SKM-1 (cell line): ENCODE measurements around the gene NRG3.

ENCODE experiments used
- DNase-seq: peaks from one replicate; lab custom pipeline; 2025; ENCODE audit not compliant: unreplicated experiment; lab: John Stamatoyannopoulos, UW

NRG3 gene

DNA sequence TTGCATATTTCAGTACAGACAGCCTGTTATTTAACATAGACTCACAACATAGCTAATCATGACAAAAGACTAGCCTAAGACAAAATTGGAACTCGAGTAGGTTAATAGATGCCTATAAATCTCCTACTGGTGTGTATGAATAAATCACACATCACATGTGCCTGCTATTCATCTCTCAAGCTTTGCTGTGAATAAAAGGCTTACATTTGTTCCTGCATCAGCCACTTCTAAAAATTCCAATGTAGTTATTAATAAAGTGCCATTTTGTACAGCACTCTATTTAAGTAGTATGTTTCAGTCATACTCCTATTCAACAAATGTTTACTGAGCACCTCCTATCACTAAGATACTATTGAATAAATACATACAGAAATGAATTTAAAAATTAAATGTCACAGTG lies 486.3 kb downstream of the NRG3 start:
- no peak for DNase-seq

DNA sequence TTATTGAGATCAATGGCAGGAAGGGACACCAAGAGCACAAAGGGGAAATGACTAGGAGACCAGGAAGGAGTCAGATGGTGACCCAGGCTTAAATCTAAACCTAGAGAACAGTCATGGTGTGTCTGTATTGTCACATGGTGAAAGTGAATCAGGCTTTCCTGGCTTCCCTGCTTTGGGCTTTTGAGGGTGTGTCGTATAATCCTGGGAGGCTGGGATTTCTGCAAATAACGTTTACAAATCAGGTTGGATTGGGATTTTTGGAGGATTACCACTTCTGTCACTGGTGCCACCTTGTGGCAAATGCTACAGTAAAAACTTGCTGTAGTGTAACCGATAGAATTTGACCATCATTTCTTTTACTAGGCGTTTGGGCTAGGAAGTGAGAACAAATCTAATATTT lies 502.6 kb downstream of the NRG3 start:
- DNase-seq = no peak

DNA sequence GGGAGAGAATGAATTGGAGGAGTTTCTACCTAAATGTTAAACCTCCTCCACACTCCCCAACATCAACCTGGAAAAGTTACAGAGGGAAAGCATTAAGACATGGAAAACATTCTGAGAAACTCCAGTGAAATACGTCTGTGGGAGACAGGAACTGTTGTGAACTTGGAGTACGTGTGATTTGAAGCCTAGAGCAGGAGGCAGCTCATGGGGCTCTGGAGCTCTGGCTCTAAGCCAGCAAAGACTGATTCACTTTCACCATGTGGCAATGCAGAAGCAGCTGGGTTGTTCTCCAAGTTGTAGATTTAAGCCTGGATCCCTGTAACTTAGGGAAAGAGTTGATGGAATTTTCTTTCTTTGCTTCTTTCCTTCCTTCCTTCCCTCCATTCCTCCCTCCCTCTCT lies 503.2 kb downstream of the NRG3 start:
- no peak for DNase-seq

DNA sequence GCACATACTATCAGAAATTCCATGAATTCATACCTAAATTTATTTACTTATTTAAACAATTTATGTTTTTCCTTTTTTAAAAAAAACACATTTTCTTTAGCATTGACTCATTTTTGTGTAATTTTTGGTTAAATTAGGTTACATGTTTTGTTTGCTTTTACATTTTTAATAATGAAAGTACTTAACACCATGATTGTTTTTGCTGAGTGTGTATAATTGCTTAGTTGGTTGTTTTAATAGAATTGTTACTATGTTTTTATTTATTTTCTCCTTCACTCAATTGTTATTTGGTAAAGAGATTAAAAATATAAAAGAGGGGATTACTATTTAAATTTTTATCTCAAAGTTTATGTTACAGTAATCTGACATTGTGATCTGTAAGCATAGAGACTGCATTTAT lies 508.4 kb downstream of the NRG3 start:
- DNase-seq = no peak

DNA sequence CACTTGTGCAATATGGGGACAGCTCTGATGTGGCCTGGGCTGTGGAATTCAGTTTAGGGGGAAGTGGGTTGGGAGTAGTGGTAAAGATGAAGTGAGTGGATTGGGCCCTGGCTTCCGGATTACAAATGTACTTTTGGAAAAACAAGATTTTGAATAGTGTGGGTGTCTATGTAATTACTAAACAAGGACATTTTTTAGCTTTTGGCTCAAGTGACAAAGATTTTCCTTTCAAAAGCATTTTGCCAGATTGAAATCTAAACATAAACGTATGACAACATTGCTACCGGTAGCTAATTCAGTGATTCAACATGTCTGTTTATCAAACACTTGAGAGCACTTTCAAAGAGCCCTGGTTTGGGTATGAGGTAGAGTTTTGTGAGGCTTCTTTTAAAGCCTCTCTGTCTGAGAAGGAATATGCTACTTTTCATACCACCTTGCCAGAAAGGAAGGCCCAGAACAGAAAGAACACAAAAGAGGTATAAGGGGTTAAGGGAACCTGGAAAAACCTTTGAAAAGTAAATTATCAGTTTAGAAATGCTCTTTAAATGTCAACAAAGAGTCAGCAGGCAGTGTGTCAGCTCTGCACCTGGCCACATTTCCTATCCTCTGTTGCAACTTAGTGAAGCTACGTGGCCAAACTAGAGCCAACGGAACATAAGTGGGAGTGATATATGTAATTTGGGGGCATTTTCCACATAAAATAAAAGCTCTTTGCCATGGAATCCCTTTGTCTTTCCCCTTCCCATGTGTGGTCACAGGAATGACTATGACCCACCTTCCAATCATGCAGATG lies 516.1 kb downstream of the NRG3 start:
- DNase-seq = no peak

DNA sequence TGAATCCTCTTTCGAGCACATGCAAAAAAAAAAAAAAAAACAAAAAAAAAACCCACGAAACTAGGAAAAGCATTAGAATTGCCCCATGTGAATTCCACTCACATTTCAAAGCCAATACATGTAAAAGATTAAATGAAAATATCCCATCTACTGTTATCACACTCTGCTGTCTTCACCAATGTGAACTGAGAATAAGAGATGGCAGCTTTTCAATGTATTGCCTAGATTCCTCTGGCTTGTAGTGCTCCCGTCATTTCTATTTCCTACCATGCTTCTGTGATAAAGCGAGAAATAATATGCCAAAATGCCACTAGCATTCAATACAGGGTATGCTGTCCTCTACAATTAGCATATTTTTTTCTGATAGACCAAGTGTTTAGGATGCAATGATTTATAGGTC lies 517.0 kb downstream of the NRG3 start:
- no peak for DNase-seq

DNA sequence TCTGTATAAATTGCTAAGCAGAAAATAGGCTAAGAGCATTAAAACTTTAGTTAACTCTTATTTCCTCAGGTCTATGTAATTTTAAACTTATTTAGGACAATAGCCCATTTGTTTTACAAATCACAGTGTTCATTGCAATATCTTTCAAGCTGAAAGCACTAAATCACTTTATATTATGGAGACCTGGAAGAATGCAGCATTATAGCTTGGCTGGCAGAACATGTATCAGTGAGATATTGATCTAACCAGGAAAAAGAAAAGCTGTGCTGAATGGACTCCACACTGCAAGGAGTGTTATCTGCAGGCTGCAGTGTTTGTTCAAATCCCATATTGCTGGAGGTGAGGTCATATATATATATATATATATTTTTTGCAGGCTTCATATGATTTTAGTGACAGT lies 517.5 kb downstream of the NRG3 start:
- no peak for DNase-seq

DNA sequence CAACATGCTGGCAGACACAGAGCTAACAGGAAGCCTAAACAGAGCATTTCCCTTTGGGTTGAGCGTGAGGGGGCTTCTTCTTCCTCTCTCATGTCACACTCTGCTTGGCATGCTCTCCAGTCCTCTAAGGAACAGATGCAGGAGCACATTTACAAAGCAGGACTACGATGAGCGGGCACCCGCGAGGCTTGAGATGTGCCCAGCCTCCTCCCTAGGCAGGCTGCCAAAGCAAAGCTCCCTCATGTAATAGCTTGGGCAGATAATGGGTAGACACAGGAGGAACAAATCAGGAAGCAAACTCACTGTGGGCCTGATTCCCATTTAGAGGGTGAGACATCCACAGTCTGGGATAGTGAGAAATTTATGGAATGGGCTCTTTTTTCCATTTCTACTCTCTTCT lies 519.1 kb downstream of the NRG3 start:
- DNase-seq = no peak

DNA sequence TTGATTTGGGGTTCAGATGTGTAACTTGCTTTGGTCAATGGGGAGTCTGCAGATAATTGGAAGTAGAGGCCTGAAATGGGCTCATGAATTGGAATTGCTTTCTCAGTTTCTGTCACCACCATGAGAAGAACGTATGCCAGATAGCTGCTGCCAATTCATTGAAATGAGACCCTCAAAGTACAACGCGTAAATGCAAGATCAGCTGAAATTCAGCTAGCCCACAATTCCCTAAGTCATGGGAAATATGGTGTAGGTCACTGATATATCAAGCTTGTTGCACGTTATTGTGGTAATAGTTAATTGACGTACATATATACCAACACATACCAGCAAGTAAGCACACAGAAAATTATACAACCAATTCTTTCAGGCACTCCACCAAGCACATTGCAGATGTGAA lies 520.0 kb downstream of the NRG3 start:
- DNase-seq = no peak

DNA sequence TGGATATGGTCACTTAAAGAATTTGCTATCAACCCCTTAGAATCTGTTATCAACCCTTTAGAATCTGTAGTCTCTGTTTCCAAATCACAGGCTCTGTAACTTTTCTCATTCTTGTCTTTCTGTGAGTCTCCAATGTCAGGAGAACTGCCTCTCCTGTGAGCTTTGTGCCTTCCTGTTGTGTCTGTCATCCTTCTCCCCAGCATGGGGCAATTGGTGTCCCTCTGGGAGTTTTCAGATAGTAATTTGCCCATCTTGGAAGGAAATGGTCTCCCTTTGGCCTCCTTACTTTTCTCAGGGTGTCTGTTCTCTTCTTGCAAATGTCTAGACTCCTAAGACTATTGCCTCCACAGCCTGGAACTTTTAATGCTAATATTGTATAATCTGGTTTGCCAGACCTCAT lies 521.9 kb downstream of the NRG3 start:
- no peak for DNase-seq

DNA sequence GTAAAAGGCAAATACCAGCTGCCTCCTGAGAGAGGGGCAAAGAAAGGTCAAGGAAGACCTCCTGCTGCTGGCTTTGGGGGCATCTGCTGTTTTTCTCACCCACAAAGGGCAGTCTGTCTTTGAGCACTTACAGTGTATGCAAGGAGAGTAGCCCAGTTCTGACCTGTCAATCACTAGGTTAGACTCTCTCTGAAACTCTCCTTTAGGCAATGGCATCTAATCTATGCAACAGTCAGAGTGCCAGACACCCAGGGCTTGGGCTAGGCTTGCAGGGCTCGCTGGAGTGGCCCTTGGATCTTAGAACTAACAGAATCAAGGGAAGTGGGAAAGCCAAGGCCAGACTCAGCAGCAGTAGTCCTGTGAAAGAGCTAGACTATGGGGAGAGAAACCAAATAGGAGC lies 522.9 kb downstream of the NRG3 start:
- no peak for DNase-seq

DNA sequence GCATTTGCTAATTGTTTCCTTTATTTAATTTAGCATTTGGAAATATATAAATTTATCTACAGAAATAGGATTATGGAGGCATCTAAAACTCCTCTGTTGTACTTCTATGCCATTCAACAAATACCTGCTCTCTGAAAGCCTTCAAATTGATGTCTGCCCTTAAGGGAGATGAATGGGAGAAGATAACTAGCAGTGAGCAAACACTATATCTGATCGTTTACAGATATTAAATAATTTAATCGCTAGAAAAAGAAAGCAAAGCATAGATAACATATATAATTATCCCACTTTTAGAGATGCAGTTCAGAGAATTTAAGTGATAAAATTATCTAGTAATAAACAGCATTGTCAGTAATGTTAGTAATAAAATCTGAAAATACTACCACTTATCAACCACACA lies 524.9 kb downstream of the NRG3 start:
- no peak for DNase-seq

DNA sequence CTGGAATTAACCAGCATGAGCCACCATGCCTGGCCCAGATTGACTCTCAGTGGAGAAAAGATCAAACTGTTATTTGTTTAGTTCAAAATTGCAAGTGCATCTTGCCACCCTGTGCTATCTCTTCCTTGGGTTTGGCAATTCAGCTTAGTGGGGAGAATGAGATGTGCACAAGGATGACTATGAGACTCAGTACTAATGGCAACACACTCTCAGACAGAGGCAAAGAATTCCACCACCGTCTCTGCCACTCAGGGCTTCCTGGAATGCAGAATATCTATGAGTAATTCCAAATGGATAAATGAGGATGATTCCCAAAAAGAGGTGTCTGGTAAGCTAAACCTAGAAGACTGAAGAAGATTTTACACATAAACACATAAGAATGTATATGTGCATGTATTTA lies 525.8 kb downstream of the NRG3 start:
- no peak for DNase-seq

DNA sequence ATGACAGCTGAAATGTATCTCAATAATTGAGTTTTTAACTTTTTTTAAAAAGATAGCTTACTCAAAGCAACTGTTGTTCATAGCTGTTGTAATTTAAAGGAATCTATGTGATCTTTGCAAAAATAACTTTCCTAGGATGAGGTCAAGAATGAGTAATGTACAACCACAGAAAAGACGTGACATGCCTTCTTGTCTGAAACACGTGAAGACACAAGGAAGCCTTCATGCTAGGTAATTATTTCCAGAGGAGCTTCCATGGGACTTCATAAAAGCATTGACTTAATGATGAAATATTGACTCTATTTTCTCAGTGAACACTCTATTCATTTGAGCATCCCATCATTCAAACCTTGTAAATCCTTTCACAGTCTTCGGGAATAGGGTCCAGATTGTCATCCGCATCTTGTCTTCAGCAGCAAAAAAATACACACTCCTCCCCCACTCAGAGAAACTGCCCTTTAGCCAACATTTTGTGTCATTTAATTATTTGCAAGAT lies 528.0 kb downstream of the NRG3 start:
- DNase-seq = no peak

DNA sequence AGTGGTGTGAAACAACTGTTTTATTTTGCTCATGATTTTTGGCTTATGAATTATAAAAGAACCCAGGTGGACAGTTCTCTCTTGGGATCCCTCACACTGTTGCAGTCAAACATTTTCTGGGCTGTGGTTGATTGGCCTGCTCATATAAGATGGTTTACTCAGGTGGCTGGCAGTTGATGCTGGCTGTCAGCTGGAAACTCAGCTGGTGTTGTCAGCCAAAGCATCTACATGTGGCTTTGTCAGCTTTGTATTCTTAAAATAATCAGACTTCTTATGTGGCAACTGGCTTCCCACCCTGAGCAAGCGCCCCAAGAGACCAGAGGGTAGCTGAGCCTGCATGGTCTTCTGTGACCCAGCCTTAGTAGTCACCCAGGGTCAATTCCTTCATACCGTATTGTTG lies 534.7 kb downstream of the NRG3 start:
- DNase-seq = no peak

DNA sequence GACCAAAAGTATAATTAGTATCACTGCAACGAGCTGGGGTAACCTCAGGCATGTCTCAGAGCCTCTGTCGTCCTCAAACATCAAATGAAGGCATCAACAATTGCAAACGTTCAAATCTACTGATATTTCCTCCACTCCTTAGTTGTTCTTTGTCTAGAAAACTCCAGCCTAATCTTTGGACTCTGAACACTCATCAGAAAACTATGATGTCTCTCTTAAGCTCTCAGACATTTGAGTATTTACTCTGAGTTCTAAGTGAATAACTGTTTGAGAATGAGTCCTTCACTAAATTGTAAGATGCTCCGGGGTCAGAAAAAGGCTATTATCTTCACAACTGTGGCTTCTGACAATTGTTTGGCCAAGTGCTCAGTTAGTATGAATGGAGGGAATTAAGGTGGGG lies 536.4 kb downstream of the NRG3 start:
- no peak for DNase-seq

DNA sequence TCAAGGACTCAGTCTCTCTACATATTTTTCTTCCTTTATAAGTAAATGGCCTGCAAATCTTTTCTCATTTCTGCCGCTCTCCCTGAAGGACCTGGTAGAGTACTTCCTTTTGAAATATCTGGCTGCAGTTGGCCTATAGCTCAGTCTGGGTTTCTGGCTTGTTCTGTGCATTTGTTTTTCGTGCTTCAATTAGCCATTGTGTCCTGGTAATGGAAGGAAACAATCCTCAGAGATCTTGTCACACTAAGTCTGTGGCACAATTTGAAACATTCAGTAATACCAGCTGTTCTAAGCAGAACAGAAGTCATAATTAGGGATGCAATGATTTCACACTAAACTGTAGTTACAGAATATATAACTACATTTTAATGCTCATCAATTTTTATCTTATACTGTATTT lies 545.0 kb downstream of the NRG3 start:
- DNase-seq = no peak

DNA sequence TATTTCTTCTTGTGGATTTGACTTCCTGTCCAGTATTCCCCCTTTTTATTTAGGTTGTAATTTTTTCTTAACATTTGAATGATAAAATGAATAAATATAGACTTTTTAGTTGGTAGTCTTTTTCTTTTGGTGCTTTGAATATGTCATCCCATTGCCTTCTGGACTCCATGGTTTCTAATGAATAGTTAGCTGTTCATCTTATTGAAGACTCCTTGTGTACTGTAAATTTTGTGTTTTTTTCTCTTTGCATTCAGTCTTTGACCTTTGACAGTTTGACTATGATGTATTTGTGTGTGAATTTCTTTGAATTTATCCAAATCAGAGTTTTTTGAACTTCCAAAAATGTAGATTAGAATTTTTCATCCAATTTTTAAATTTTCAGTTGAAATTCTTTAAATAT lies 554.3 kb downstream of the NRG3 start:
- no peak for DNase-seq

DNA sequence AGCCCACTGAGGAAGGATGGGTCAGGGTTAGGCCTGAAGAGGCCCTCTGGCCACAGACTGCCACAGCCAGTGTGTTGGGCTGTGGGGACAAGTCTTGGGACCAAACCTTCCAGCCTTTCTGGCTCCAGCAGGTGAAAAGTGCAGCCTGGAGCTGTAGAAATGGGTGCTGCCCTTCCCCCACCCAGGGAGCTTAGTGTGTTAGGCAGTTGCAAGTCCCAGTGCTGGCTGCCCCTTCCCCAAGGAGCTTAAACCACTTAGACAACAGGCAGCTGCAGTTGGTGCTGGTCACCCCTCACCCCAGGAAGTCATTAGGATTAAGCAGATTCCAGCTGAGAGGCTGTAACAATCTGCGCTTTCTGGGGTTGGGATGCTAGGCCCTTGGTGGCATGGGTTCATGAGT lies 563.3 kb downstream of the NRG3 start:
- DNase-seq = no peak

DNA sequence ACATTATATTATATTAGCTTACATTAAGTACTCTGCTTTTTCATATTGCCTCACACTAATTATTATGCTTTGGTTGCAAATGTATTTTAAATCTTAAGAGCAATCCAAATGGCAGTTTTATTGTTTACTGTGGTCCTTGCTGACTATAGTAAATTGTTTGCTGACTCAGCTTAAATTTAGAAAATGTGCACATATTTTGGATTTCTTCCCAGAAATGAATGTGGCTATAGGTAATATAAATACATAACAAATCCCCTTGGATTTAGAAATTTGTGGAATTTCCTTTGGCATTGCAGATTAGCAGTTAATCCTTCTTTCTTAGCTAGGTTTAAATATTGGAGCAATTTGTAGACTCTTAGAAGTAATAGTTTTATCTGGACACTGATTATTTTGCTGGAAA lies 565.8 kb downstream of the NRG3 start:
- DNase-seq = no peak

DNA sequence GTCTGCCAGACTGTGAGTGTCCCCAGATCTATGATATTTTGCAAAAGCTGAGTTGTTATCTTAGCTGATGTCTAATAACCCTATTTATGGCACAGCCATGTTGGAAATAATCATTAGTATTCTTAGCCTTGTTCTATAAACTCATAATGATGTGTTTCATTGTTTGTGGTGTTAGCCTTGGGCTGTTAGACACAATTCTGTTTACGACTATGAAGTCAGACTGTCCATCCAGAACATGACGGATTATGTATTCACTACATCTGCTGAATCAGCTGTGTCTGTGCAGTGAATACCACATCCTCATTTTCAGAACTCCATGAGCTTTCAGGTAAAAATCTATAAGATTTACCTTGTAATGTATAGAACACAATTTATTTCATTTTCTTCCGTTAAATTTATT lies 577.1 kb downstream of the NRG3 start:
- no peak for DNase-seq

DNA sequence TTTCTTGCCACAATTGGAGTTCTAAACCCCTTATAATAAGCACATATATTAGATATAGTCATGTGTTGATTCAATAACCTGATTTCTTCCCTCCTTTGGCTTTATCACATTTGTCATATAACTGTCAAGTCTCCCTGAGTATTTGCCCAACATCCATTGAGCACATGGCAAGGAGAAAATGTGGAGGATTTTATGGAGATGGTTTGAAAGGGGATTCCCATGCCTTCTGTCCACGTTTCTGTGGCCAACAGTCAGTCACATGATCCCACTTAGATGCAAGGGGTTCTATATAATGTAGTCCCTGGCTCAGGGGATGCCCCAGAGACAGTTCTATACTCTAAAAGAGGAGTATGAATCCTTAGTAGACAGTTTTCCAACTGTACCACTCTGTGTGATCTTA lies 577.7 kb downstream of the NRG3 start:
- DNase-seq = no peak

DNA sequence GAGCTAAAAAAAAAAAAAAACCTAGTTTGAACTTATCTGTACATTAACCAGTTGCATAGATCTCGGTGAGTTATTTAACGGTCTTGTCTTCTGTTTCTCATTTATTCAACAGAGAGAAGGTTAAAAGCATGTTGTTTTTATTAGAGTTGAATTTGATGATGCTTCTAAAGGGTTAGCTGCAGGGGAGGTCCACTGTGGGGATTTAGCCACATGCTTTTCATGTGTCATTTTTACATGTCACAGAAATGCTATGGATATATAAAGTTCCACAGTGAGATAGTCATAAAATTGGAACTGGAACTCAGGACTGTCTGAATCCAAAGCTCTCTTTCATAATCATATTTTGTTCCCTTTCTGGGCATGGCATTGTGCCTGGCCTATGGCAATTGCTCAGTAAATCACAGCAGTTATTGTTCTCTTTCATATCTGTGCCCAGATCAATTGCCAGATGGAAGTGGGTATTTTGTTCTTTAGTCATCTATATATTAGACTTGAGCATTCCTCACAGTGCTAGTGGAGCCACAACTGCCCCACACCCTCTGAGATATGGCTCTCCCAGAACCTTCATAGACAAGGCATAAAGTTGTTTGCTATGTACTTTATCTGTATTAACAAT lies 578.8 kb downstream of the NRG3 start:
- DNase-seq = no peak
